GM12878 (cell line): ENCODE data around the gene IRS2. TPM values are rescaled to one million over a fixed set of nuclear protein-coding genes. Genes with fewer than 3 reads are reported as not detected.

Source experiments
- ATAC-seq: fragments of 200-7000 bp; cut with Tn5 transposase; 3 replicates; pipeline ENCODE4 v1.9.1; 2020; ENCODE audit warnings: mild to moderate bottlenecking, moderate library complexity
- BruUV-seq: library from RNA; stranded (reverse); fragments of 400-500 nt; replicated peaks from 2 replicates; lab custom pipeline; 2021; lab: Mats Ljungman, UMichigan
- CTCF ChIA-PET: fragments of 300-600 bp; sonication (Branson Sonifier 250); formaldehyde crosslinking; extraction: SDS; loops from one replicate; lab custom pipeline; 2021; ENCODE audit warnings: inconsistent platforms; lab: Yijun Ruan, JAX
- POLR2A ChIA-PET: fragments of 350-600 bp; formaldehyde crosslinking; extraction: SDS; loops from one replicate; lab custom pipeline; 2021; ENCODE audit warnings: inconsistent platforms; lab: Charles Lee
- RAD21 ChIA-PET: fragments of 300-600 bp; sonication (Branson Sonifier 250); formaldehyde crosslinking; loops from one replicate; lab custom pipeline; 2023; ENCODE audit warnings: antibody characterized with exemption; ENCODE audit not compliant: unreplicated experiment; lab: Charles Lee
- SMC1A ChIA-PET: fragments of 300-600 bp; sonication (Branson Sonifier 250); formaldehyde crosslinking; loops from one replicate; lab custom pipeline; 2023; ENCODE audit not compliant: unreplicated experiment, uncharacterized antibody; lab: Charles Lee
- DNase-seq: peaks from one replicate; pipeline ENCODE4 v3.0.0-alpha.2; 2011; ENCODE audit warnings: low read depth, low spot score
- FAIRE-seq: peaks from 3 replicates; lab custom pipeline; 2011; peaks lifted over from hg19 to GRCh38; lab: Jason Lieb, UNC
- H2AFZ ChIP-seq: 2 replicates; pipeline ENCODE4 v1.6.0; 2011; ENCODE audit warnings: low read depth, low read length, control low read depth; ENCODE audit not compliant: control insufficient read depth
- H3K27ac ChIP-seq: 2 replicates; pipeline ENCODE4 v1.5.1; 2011; ENCODE audit warnings: control low read depth; ENCODE audit not compliant: control insufficient read depth, insufficient read depth
- H3K27me3 ChIP-seq, 2 experiments: replicated peaks in 1 of 2; 2 replicates each; pipeline versions ENCODE4 v1.6.0 to v1.6.1; 2011; ENCODE audit warnings: low read length in 1 of 2; ENCODE audit not compliant: control insufficient read depth in 2 of 2, insufficient read depth in 2 of 2
- H3K36me3 ChIP-seq, 2 experiments: 2 replicates each; pipeline ENCODE4 v1.5.1; 2011; ENCODE audit warnings: low read length in 1 of 2; ENCODE audit not compliant: control insufficient read depth in 2 of 2, insufficient read depth in 2 of 2
- H3K4me1 ChIP-seq: 2 replicates; pipeline ENCODE4 v1.6.1; 2011; ENCODE audit warnings: mild to moderate bottlenecking, low read length, moderate library complexity, mixed read lengths; ENCODE audit not compliant: control insufficient read depth, insufficient read depth
- H3K4me2 ChIP-seq: 2 replicates; pipeline ENCODE4 v1.6.0; 2011; ENCODE audit warnings: control low read depth; ENCODE audit not compliant: control insufficient read depth, insufficient read depth
- H3K4me3 ChIP-seq: fragments of 200-600 bp; sonication (generic); 2 replicates; pipeline ENCODE4 v1.5.1; 2016
- H3K79me2 ChIP-seq: 2 replicates; pipeline ENCODE4 v1.6.0; 2011; ENCODE audit warnings: low read length; ENCODE audit not compliant: control insufficient read depth, insufficient read depth
- H3K9ac ChIP-seq: 2 replicates; pipeline ENCODE4 v1.8.0; 2011; ENCODE audit warnings: low read length, control low read depth, mixed read lengths; ENCODE audit not compliant: control insufficient read depth, insufficient read depth
- H3K9me3 ChIP-seq: replicated peaks from 3 replicates; pipeline ENCODE4 v1.5.1; 2011; ENCODE audit warnings: mild to moderate bottlenecking, low read length; ENCODE audit not compliant: control insufficient read depth, insufficient read depth
- H4K20me1 ChIP-seq: 2 replicates; pipeline ENCODE4 v1.6.0; 2011; ENCODE audit not compliant: control insufficient read depth, insufficient read depth
- ATF3 ChIP-seq: IDR thresholded peaks from 2 replicates; pipeline ENCODE4 v1.6.1; 2011; ENCODE audit warnings: low read depth, mild to moderate bottlenecking, low read length, moderate library complexity, borderline replicate concordance; ENCODE audit errors: extremely low read depth
- SIN3A ChIP-seq: IDR thresholded peaks from 2 replicates; pipeline ENCODE4 v1.6.1; 2012; ENCODE audit warnings: low read depth, low read length, improper control_type of control experiment
- ZNF592 ChIP-seq: fragments of 450-650 bp; IDR thresholded peaks from 2 replicates; pipeline ENCODE4 v1.6.1; 2017; ENCODE audit warnings: mild to moderate bottlenecking, moderate library complexity
- WGBS: methylation state at CpG from one replicate; pipeline ENCODE4 v1.1.6; 2016; ENCODE audit warnings: low lambda C conversion rate; ENCODE audit not compliant: insufficient replicate concordance, insufficient coverage; ENCODE audit errors: missing lambda C conversion rate; 5-methylcytosine and 5-hydroxymethylcytosine counted together
- in situ Hi-C: fragments of 300-500 bp; cut with MboI; formaldehyde crosslinking; loops from 9 replicates; pipeline ENCODE4 v1.14.3; 2018; ENCODE audit warnings: mixed read lengths
- intact Hi-C: fragments of 100-400 bp; cut with micrococcal nuclease; formaldehyde crosslinking; loops from one replicate; pipeline ENCODE4 v1.14.2; 2022; ENCODE audit not compliant: unreplicated experiment
- polyA plus RNA-seq, 11 experiments: library from polyadenylated mRNA; depleted of rRNA in 4 of 11; unstranded in 6 of 11; stranded (reverse) in 5 of 11; fragments of >200 nt; fragmentation: Nextera tagmentation in 4 of 11; fragmentation: Illumina TruSeq in 1 of 11; extraction: Ambion mirVana in 4 of 11; extraction: Trizol in 1 of 11; gene quantifications; 1 replicate in 1 of 11; 2 replicates in 10 of 11; pipeline versions ENCODE4 v1.2.1 to v1.2.3, GENCODE V29; 2011 to 2016; ENCODE audit warnings: inconsistent platforms in 2 of 11, missing spikeins in 2 of 11, low read depth in 1 of 11
- total RNA-seq, 4 experiments: library from RNA; depleted of rRNA in 3 of 4; stranded (reverse); fragments of >200 nt in 3 of 4; fragmentation: Illumina TruSeq in 1 of 4; extraction: Trizol in 1 of 4; gene quantifications; 2 replicates each; pipeline versions ENCODE4 v1.2.1 to v1.2.3, GENCODE V29; 2013 to 2021

IRS2 gene
- total and polyA plus RNA-seq, 10 of the 15 experiments (the other 5 are each of a cell fraction or from before 2014, with no cell fraction given) = 0.01 to 0.31 (median 0.07) TPM; not detected in 6

- no peak for DNase-seq
- intact Hi-C loops = no loop called here
- POLR2A ChIA-PET = no interaction called here
- Histone ChIP-seq H4K20me1 (no peaks in the 10 kb centered on the region), H3K9ac (no peak overlapping the region)
- no peak for TF ChIP-seq ZNF592
- TF ChIP-seq, all 136 proteins: peak for 0
- H3K9me3 ChIP-seq = no peaks in the 10 kb centered on the region
- H3K36me3 ChIP-seq = no peaks in the 10 kb centered on the region
- H2AFZ ChIP-seq = no peak overlapping the region
- RAD21 ChIA-PET = no interaction called here
- H3K4me1 ChIP-seq = no peaks in the 10 kb centered on the region
- no peaks in the 10 kb centered on the region for H3K27me3 ChIP-seq
- CTCF ChIA-PET = no interaction called here
- ATAC-seq = peak; percentile 54
- no peak overlapping the region for H3K4me3 ChIP-seq
- SMC1A ChIA-PET = no interaction called here
- H3K79me2 ChIP-seq = no peaks in the 10 kb centered on the region
- in situ Hi-C loops = no loop called here
- H3K4me2 ChIP-seq = no peak overlapping the region
- no peak for FAIRE-seq
- no TSS peak for BruUV-seq
- H3K27ac ChIP-seq = no peak overlapping the region
These were observed 9.8 kb downstream of the IRS2 start for GRCh38 chr13:109776575-109776974.

GRCh38 chr13:109773786-109774185, 12.6 kb downstream of the IRS2 start:
- in situ Hi-C loops = no loop called here
- no peaks in the 10 kb centered on the region for H3K36me3 ChIP-seq
- BruUV-seq = no TSS peak
- POLR2A ChIA-PET = no interaction called here
- CTCF ChIA-PET = no interaction called here
- TF ChIP-seq ATF3 (no peak), SIN3A (no peak)
- no peaks in the 10 kb centered on the region for H4K20me1 ChIP-seq
- no peak overlapping the region for H3K27ac ChIP-seq
- no peaks in the 10 kb centered on the region for H3K4me1 ChIP-seq
- no peak for ATAC-seq
- DNase-seq = no peak
- FAIRE-seq = no peak
- H3K9ac ChIP-seq = no peak overlapping the region
- RAD21 ChIA-PET = no interaction called here
- no peak overlapping the region for H3K4me2 ChIP-seq
- H3K9me3 ChIP-seq = no peaks in the 10 kb centered on the region
- H3K79me2 ChIP-seq = no peaks in the 10 kb centered on the region
- 35% methylated on average over 4 of the region's 4 CpGs for WGBS
- SMC1A ChIA-PET = no interaction called here
- no peaks in the 10 kb centered on the region for H3K27me3 ChIP-seq
- intact Hi-C loops = no loop called here
- no peak overlapping the region for H2AFZ ChIP-seq
- H3K4me3 ChIP-seq = no peak overlapping the region
